C4-2B (cell line): ENCODE measurements around the gene ZDHHC14.
"Not testable (repeated sequence)": the region's sequence is repeated elsewhere in the genome, so short reads cannot be mapped to it uniquely, and the experiment has no call there.

Source experiments
- H3K27ac ChIP-seq: fragments of 450-650 bp; 2 replicates; pipeline ENCODE4 v1.5.1; 2017
- CTCF ChIP-seq: fragments of 450-650 bp; conservative IDR thresholded peaks from 2 replicates; pipeline ENCODE4 v1.5.1; 2017; ENCODE audit warnings: mild to moderate bottlenecking
- ZFX ChIP-seq: fragments of 450-650 bp; IDR thresholded peaks from 2 replicates; pipeline ENCODE4 v1.6.1; 2017

Gene ZDHHC14

GRCh38 chr6:157690441-157691210, 309.6 kb downstream of the ZDHHC14 start:
- TF ChIP-seq CTCF (no peak), ZFX (no peak)
- H3K27ac ChIP-seq, result no peak overlapping the region

GRCh38 chr6:157691621-157692020, 310.6 kb downstream of the ZDHHC14 start:
- not testable (repeated sequence) for H3K27ac ChIP-seq

GRCh38 chr6:157693867-157694266, 312.9 kb downstream of the ZDHHC14 start:
- H3K27ac ChIP-seq, result no peak overlapping the region

GRCh38 chr6:157695301-157696040, 314.5 kb downstream of the ZDHHC14 start:
- TF ChIP-seq ZFX (no peak), CTCF (no peak)
- H3K27ac ChIP-seq, result no peak overlapping the region

More at GRCh38 chr6:157693867-157694266, 312.9 kb downstream of the ZDHHC14 start:
- no peak for TF ChIP-seq CTCF
- TF ChIP-seq ZFX, result no peak

- TF ChIP-seq CTCF, result no peak
- TF ChIP-seq ZFX, result no peak
- H3K27ac ChIP-seq, result no peak overlapping the region
Observed at GRCh38 chr6:157699777-157700636, 319.0 kb downstream of the ZDHHC14 start.

GRCh38 chr6:157706351-157706750, 325.4 kb downstream of the ZDHHC14 start:
- H3K27ac ChIP-seq, result not testable (repeated sequence)

GRCh38 chr6:157706883-157707282, 325.9 kb downstream of the ZDHHC14 start:
- H3K27ac ChIP-seq, result no peak overlapping the region
- TF ChIP-seq ZFX (no peak), CTCF (no peak)

- TF ChIP-seq CTCF (no peak), ZFX (no peak)
- no peak overlapping the region for H3K27ac ChIP-seq
Observed at GRCh38 chr6:157707576-157707975, 326.6 kb downstream of the ZDHHC14 start.
